Gastroesophageal sphincter (tissue), 3 donors: ENCODE results near the gene MYO5A.
"Not testable (repeated sequence)": the region's sequence is repeated elsewhere in the genome, so short reads cannot be mapped to it uniquely, and the experiment has no call there.

Experiments
- CTCF ChIP-seq, 4 experiments: fragments of 200-600 bp in 2 of 4; fragments of 450-650 bp in 2 of 4; sonication (generic) in 1 of 4; IDR thresholded peaks; one replicate each; pipeline ENCODE4 v1.5.1; 2017 to 2019; ENCODE audit warnings: antibody characterized with exemption in 4 of 4, mild to moderate bottlenecking in 2 of 4, moderate library complexity in 2 of 4
- EP300 ChIP-seq: sonication (generic); formaldehyde crosslinking; IDR thresholded peaks from one replicate; pipeline ENCODE4 v1.6.1; 2017; ENCODE audit warnings: antibody characterized with exemption, mild to moderate bottlenecking
- POLR2A ChIP-seq, 2 donors: fragments of 450-650 bp; IDR thresholded peaks; one replicate each; pipeline ENCODE4 v1.6.1; 2017; ENCODE audit warnings: antibody characterized with exemption in 2 of 2, mild to moderate bottlenecking in 2 of 2, moderate library complexity in 1 of 2

DNA sequence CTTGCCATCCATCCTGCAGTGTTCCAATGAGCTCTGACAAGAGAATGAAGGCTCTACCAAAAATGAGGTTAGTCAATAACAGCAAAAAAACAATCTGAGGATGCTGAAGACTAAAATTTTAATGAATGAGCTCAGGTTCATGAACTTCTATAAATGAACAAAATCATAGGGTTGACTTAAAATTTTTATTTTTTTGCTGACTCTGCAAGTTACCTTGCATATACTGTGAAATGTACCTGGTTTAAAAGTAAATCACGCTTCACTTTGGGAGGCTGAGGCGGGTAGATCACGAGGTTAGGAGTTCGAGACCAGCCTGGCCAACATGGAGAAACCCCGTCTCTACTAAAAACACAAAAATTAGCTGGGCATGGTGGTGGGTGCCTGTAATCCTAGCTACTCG is 85.5 kb downstream of the MYO5A start:
- not testable (repeated sequence) for TF ChIP-seq CTCF (IDR thresholded peaks at IDR 0.05); POLR2A (IDR thresholded peaks at IDR 0.05); EP300
